Thyroid gland (tissue), 4 donors: Measurements from ENCODE around the gene AK1. TPM values are rescaled to one million over a fixed set of nuclear protein-coding genes. Genes with fewer than 3 reads are reported as not detected.

Experiments used
- DNase-seq, 2 donors: peaks; one replicate each; pipeline ENCODE4 v3.0.0-alpha.2; 2019
- H3K27ac ChIP-seq, 3 donors: fragments of 200-600 bp; sonication (generic); 1 replicate in 2 of 3; 2 replicates in 1 of 3; pipeline ENCODE4 v1.5.1; 2016 to 2019; ENCODE audit warnings: mild to moderate bottlenecking in 1 of 3, moderate library complexity in 1 of 3
- H3K27me3 ChIP-seq: fragments of 200-600 bp; sonication (generic); one replicate; pipeline ENCODE4 v1.5.1; 2019
- H3K36me3 ChIP-seq, 2 donors: fragments of 200-600 bp; sonication (generic); one replicate each; pipeline ENCODE4 v1.5.1; 2016 to 2019
- H3K4me1 ChIP-seq, 2 donors: fragments of 200-600 bp; sonication (generic); one replicate each; pipeline ENCODE4 v1.5.1; 2017 to 2019
- H3K4me3 ChIP-seq, 3 donors: fragments of 200-600 bp; sonication (generic); replicated peaks in 1 of 3; 1 replicate in 2 of 3; 2 replicates in 1 of 3; pipeline ENCODE4 v1.5.1; 2016; ENCODE audit warnings: mild to moderate bottlenecking in 1 of 3
- H3K9me3 ChIP-seq: fragments of 200-600 bp; sonication (generic); one replicate; pipeline ENCODE4 v1.5.1; 2017
- CTCF ChIP-seq, 6 experiments: fragments of 200-600 bp in 3 of 6; fragments of 450-650 bp in 3 of 6; sonication (generic) in 3 of 6; IDR thresholded peaks; one replicate each; pipeline ENCODE4 v1.5.1; 2016 to 2019; ENCODE audit warnings: antibody characterized with exemption in 6 of 6, mild to moderate bottlenecking in 2 of 6, inconsistent platforms in 1 of 6, moderate library complexity in 1 of 6
- POLR2A ChIP-seq, 2 donors: fragments of 450-650 bp; IDR thresholded peaks; one replicate each; pipeline ENCODE4 v1.6.1; 2017; ENCODE audit warnings: antibody characterized with exemption in 2 of 2, mild to moderate bottlenecking in 2 of 2, moderate library complexity in 1 of 2
- WGBS, 2 donors: methylation state at CpG; one replicate each; pipeline ENCODE4 v1.1.5; 2017; 5-methylcytosine and 5-hydroxymethylcytosine counted together
- intact Hi-C: fragments of 100-400 bp; cut with DNase I; formaldehyde crosslinking; loops from one replicate; pipeline ENCODE4 v1.15.1; 2023
- total RNA-seq, 4 donors: library from RNA; depleted of rRNA; stranded (reverse); fragments of >200 nt; gene quantifications; one replicate each; pipeline ENCODE4 v1.2.3, GENCODE V29; 2016

AK1 gene
- 10 to 100 TPM; 56.3 to 98.9 (median 86.3) TPM for total RNA-seq

- H3K4me1 ChIP-seq = peaks cover 43 to 44% of the 10 kb centered on the region in 2 donors
- H3K4me3 ChIP-seq = peak within 1 kb of the TSS; percentile 18 to 54 (median 28)
- intact Hi-C loops = no loop called here
- no peaks in the 10 kb centered on the region for H3K9me3 ChIP-seq
- H3K27ac ChIP-seq = peak within 1 kb of the TSS; percentile 44 to 74 (median 65)
- H3K27me3 ChIP-seq = no peaks in the 10 kb centered on the region
- peak; percentile 84 to 88 for DNase-seq
- TF ChIP-seq CTCF (IDR thresholded peaks at IDR 0.05) (no peak), POLR2A (IDR thresholded peaks at IDR 0.05) (peak in 1 of 2 donors; percentile 86)
- WGBS, 2 donors = 10 to 13% methylated on average over 2 to 7 of the region's 44 CpGs
- H3K36me3 ChIP-seq = no peaks in the 10 kb centered on the region
Observed at GRCh38 chr9:127877566-127877998, at the start of gene AK1. Gene AK1 (minus strand): TSS chr9:127877675. CDS start chr9:127874617, 3,058 bp downstream.

DNA sequence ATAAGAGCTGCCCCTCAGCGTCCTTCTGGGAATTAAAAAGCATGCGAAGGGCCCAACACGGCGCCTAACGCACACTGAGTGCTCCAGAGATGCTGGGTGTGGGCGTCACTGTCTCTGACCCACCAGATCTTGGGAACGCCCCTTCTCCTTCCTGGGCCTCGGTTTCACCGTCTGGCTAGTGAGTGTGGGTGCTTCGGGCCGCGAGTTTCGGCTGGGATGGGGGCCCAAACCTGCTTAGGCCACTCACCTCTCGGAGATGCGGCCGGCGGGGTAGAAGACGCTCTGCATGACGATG, 49.4 kb upstream of the AK1 start:
- intact Hi-C loops = loop anchor here (5.0 to 10.0 kb wide), 2 partner anchors 140 to 422 kb away; partner anchors contain the start of gene CDK9
- H3K4me3 ChIP-seq = no peak overlapping the region
- H3K27me3 ChIP-seq = no peaks in the 10 kb centered on the region
- 22 to 23% methylated on average over 14 of the region's 19 CpGs for WGBS, 2 donors
- H3K4me1 ChIP-seq = peaks cover 28 to 34% of the 10 kb centered on the region in 2 donors
- no peak overlapping the region for H3K27ac ChIP-seq
- no peak for DNase-seq
- H3K36me3 ChIP-seq = no peaks in the 10 kb centered on the region
- H3K9me3 ChIP-seq = no peaks in the 10 kb centered on the region
- TF ChIP-seq POLR2A (IDR thresholded peaks at IDR 0.05) (no peak), CTCF (IDR thresholded peaks at IDR 0.05) (no peak)

DNA sequence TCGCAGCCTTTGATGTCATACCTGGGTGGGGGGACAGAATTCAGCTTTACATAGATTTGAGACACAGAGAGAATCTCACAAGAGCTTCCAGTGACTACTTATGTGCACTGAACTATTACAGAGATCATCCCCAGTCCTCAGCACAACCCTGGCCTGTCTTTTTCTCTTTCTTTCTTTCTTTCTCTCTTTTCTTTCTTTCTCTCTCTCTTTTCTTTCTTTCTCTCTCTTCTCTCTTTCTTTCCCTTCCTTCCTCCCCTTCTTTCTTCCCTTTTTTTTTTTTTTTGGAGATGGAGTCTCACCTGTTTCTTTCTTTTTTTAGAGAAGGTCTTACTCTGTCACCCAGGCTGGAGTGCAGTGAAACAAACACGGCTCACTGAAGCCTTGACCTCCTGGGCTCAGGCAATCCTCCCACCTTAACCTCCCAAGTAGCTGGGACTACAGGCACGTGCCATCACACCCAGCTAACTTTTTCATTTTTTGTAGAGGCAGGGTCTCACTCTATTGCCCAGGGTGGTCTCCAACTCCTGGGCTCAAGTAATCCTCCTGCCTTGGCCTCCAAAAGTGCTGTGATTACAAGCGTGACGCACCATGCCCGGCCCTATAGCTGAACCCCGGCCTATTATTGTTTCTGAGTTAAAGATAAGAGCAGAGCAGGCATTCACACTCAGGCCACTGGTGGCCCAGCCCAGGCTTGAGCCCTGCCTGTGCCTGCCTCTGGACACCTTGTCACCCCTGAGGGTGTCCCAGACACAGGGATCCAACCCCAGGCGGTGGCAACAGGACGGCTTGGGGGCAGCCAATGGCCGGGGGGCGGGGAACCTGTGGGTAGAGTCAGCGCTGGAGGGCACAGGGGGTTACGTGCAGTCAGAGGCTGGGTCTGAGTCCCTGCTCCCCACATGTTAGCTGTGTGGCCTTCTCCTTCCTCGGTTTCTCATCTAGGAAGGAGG, 48.8 kb upstream of the AK1 start:
- peaks cover 25 to 31% of the 10 kb centered on the region in 2 donors for H3K4me1 ChIP-seq
- 76% methylated on average over 12 to 14 of the region's 14 CpGs for WGBS, 2 donors
- no peak for DNase-seq
- H3K4me3 ChIP-seq = no peak overlapping the region
- intact Hi-C loops = loop anchor here (5.0 to 10.0 kb wide), 2 partner anchors 139 to 421 kb away; partner anchors contain the start of gene CDK9
- H3K36me3 ChIP-seq = no peaks in the 10 kb centered on the region
- H3K27me3 ChIP-seq = no peaks in the 10 kb centered on the region
- H3K9me3 ChIP-seq = no peaks in the 10 kb centered on the region
- no peak overlapping the region for H3K27ac ChIP-seq
- TF ChIP-seq POLR2A (IDR thresholded peaks at IDR 0.05) (no peak), CTCF (IDR thresholded peaks at IDR 0.05) (no peak)

- H3K36me3 ChIP-seq = no peaks in the 10 kb centered on the region
- no peaks in the 10 kb centered on the region for H3K9me3 ChIP-seq
- no peak for TF ChIP-seq POLR2A (IDR thresholded peaks at IDR 0.05)
- TF ChIP-seq CTCF (IDR thresholded peaks at IDR 0.05) = no peak
- intact Hi-C loops = loop anchor here (5.0 to 10.0 kb wide), 3 partner anchors 138 to 420 kb away; partner anchors contain the start of gene CDK9
- peaks cover 14 to 20% of the 10 kb centered on the region in 2 donors for H3K4me1 ChIP-seq
- WGBS, 2 donors = 92 to 93% methylated on average over 22 of the region's 22 CpGs
- no peak for DNase-seq
- no peak overlapping the region for H3K4me3 ChIP-seq
- H3K27me3 ChIP-seq = no peaks in the 10 kb centered on the region
- H3K27ac ChIP-seq = no peak overlapping the region
Observed at GRCh38 chr9:127924736-127925444, 47.4 kb upstream of the AK1 start.
